Pancreas (tissue), 10 donors: Measurements from ENCODE around the gene USP34. TPM values are rescaled to one million over a fixed set of nuclear protein-coding genes. Genes with fewer than 3 reads are reported as not detected.

Source experiments
- ATAC-seq, 4 donors: fragments of 200-7000 bp; cut with Tn5 transposase; one replicate each; pipeline versions ENCODE4 v1.8.0 to v1.9.1; 2020; ENCODE audit warnings: mild to moderate bottlenecking in 4 of 4, moderate library complexity in 4 of 4
- DNase-seq, 6 donors: peaks; one replicate each; pipeline ENCODE4 v3.0.0-alpha.2; 2020
- FAIRE-seq: peaks from 2 replicates; lab custom pipeline; 2012; peaks lifted over from hg19 to GRCh38; lab: Jason Lieb, UNC
- H3K27ac ChIP-seq, 4 donors: fragments of 200-600 bp; sonication (generic); 1 replicate in 3 of 4; 2 replicates in 1 of 4; pipeline versions ENCODE4 v1.5.0 to v1.8.0; 2020
- H3K27me3 ChIP-seq, 4 donors: fragments of 200-600 bp; one replicate each; pipeline ENCODE4 v1.8.0; 2021
- H3K36me3 ChIP-seq, 3 donors: fragments of 200-600 bp; sonication (generic) in 1 of 3; one replicate each; pipeline versions ENCODE4 v1.5.0 to v1.8.0; 2020 to 2021
- H3K4me1 ChIP-seq, 3 donors: fragments of 200-600 bp; one replicate each; pipeline ENCODE4 v1.8.0; 2021
- H3K4me3 ChIP-seq, 4 donors: fragments of 200-600 bp; sonication (generic) in 2 of 4; one replicate each; pipeline versions ENCODE4 v1.5.0 to v1.8.0; 2020 to 2021
- H3K9me3 ChIP-seq, 4 donors: fragments of 200-600 bp; one replicate each; pipeline ENCODE4 v1.8.0; 2021
- WGBS, 2 donors: extraction: QIAGEN DNeasy Blood & Tissue Kit; methylation state at CpG; one replicate each; pipeline ENCODE4 v1.1.7; 2013; 5-methylcytosine and 5-hydroxymethylcytosine counted together
- intact Hi-C, 3 donors: fragments of 100-400 bp; cut with DNase I; formaldehyde crosslinking; loops; one replicate each; pipeline versions ENCODE4 v1.11.1 to v1.14.2; 2022
- polyA plus RNA-seq, 2 donors: library from polyadenylated mRNA; stranded (reverse); fragments of 200-250 nt; gene quantifications; one replicate each; pipeline ENCODE4 v1.2.3, GENCODE V29; 2013
- total RNA-seq, 6 donors: library from RNA; stranded (reverse); fragmentation: NEBNext Ultra II Directional in 4 of 6; extraction: Animal tissue kit (Norgen Biotek cat#: 25700) in 4 of 6; gene quantifications; one replicate each; pipeline versions ENCODE4 v1.2.1 to v1.2.4, GENCODE V29; 2021 to 2023
- TF ChIP-seq, protein P1 (sequence below), 4 donors: fragments of 200-600 bp; sonication (generic) in 3 of 4; IDR thresholded peaks; one replicate each; pipeline versions ENCODE4 v1.5.0 to v1.8.0; 2021; ENCODE audit warnings: antibody characterized with exemption in 4 of 4
- donor health status: healthy with polysubstance abuse.
- donor health status: DM: no; HTN: no; CAD: no; lungs with moderate emphysema.
- donor health status: DM: no; HTN: no; CAD: no.
- donor health status: control.
- donor health status: control.
- donor health status: Bipolar disorder and iron deficiency.
- donor health status: DM: yes; HTN: yes; CAD: no.
- donor health status: DM: no; HTN: no; CAD: no.
- donor health status: DM: no; HTN: no; CAD: no.
- donor health status: DM: yes; HTN: yes; CAD: no.

The USP34 gene
- total and polyA plus RNA-seq, 8 donors = 30.0 to 58.9 (median 45.1) TPM

DNA sequence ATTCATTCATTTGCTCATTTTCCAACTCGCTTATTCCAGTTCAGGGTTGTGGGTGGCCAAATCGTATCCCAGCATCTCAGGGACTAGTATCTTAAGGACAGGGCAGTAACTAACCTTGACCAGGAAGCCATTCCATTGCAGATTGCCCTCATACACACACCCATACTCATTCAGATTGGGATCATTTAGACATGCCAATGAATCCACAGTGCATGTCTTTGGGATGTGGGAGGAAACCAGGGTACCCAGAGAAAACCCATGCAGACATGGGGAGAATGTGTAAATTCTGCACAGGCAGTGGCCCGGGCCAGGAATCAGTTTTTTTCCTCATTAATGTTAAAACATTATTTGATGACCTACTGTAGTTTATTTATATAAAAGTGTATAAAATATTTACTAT, 150.7 kb downstream of the USP34 start:
- no peak for FAIRE-seq
- Histone ChIP-seq H3K27ac (no peak overlapping the region), H3K36me3 (peaks cover 0 to 7% (median 2%) of the 10 kb centered on the region in 3 donors), H3K4me1 (no peaks in the 10 kb centered on the region), H3K27me3 (no peaks in the 10 kb centered on the region), H3K4me3 (no peak overlapping the region), H3K9me3 (no peaks in the 10 kb centered on the region)
- TF ChIP-seq, protein P1, sequence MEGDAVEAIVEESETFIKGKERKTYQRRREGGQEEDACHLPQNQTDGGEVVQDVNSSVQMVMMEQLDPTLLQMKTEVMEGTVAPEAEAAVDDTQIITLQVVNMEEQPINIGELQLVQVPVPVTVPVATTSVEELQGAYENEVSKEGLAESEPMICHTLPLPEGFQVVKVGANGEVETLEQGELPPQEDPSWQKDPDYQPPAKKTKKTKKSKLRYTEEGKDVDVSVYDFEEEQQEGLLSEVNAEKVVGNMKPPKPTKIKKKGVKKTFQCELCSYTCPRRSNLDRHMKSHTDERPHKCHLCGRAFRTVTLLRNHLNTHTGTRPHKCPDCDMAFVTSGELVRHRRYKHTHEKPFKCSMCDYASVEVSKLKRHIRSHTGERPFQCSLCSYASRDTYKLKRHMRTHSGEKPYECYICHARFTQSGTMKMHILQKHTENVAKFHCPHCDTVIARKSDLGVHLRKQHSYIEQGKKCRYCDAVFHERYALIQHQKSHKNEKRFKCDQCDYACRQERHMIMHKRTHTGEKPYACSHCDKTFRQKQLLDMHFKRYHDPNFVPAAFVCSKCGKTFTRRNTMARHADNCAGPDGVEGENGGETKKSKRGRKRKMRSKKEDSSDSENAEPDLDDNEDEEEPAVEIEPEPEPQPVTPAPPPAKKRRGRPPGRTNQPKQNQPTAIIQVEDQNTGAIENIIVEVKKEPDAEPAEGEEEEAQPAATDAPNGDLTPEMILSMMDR (IDR thresholded peaks at IDR 0.05) = no peak
- intact Hi-C loops = no loop called here
- WGBS, 2 donors = 95 to 96% methylated on average over 3 of the region's 3 CpGs
- DNase-seq = no peak
- no peak for ATAC-seq

DNA sequence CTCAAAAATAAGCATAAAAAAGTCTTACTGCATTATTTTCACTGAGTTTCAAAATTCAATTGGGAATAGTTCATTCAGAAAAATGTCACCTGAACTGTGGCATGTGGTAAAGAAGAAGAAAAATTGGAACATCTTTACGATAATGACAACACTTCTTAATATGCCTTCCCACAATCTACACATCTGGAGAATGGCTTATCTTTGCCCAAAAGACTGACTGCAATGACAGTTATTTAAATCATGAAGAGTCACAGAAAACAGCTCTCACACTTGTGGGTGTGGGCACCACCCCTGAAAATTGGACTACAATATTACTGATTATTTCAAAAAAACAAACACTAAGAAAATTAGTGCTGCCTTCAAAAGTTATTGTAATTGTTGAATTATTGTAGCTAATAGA, 152.3 kb downstream of the USP34 start:
- intact Hi-C loops = no loop called here
- Histone ChIP-seq H3K27me3 (no peaks in the 10 kb centered on the region), H3K36me3 (peaks cover 0 to 14% (median 2%) of the 10 kb centered on the region in 3 donors), H3K4me1 (no peaks in the 10 kb centered on the region), H3K9me3 (no peaks in the 10 kb centered on the region), H3K27ac (no peak overlapping the region), H3K4me3 (no peak overlapping the region)
- DNase-seq = no peak
- 94% methylated on average over 1 of the region's 1 CpG for WGBS, 2 donors
- no peak for ATAC-seq
- TF ChIP-seq, protein P1 (IDR thresholded peaks at IDR 0.05) = no peak
- FAIRE-seq = no peak

DNA sequence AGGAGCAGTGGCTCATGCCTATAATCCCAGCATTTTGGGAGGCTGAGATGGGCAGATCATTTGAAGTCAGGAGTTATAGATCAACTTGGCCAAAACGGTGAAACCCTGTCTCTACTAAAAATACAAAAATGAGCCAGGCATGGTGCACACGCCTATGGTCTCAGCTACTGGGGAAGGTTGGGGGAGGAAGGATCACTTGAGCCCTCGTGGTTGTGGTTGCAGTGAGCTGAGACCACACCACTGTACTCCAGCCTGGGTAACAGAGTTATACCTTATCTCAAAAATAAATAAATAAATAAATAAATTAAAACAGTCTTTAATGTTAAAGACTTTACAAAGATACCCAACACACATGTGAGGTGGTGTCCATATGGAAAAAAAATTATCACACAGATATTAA, 174.9 kb downstream of the USP34 start:
- intact Hi-C loops = no loop called here

DNA sequence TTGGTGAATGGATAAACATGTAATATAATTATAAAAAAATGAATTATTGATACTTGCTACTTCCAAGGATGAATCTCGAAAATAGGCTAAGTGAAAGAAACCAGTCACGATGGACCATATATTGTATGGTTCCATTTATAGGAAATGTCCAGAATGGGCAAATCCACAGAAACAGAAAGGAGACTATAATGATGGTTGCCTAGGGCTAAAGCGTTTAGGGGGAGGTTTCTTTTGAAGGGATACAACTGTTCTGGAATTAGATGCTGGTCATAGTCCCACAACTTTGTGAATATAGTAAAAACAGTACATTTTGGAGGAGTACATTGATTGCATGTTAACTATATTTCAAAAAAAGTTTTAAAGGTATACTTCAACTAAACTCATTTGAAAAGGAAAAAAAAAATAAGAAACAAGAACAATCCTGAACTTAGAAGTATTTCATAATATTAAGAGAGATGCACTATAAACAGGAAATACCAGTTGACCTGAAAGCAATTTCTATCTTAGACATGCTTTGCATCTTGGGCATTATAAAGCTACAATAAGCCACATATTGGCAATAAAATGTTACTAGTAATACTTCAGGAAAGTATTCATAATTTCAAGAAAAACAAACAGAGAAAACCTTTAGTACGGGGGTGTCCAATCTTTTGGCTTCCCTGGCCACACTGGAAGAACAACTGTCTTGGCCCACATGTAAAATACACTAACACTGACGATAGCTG, 178.9 kb downstream of the USP34 start:
- WGBS, 2 donors = 72 to 82% methylated on average over 5 of the region's 5 CpGs
- no peak overlapping the region for H3K27ac ChIP-seq
- no peaks in the 10 kb centered on the region for H3K9me3 ChIP-seq
- intact Hi-C loops = no loop called here
- no peak for FAIRE-seq
- H3K4me3 ChIP-seq = no peak overlapping the region
- no peak for ATAC-seq
- H3K27me3 ChIP-seq = no peaks in the 10 kb centered on the region
- TF ChIP-seq, protein P1 (IDR thresholded peaks at IDR 0.05) = no peak
- DNase-seq = no peak
- H3K36me3 ChIP-seq = peaks cover 0 to 15% (median 5%) of the 10 kb centered on the region in 3 donors
- H3K4me1 ChIP-seq = no peaks in the 10 kb centered on the region

More for the DNA sequence above, 174.9 kb downstream of the USP34 start:
- ATAC-seq = no peak
- Histone ChIP-seq H3K4me1 (no peaks in the 10 kb centered on the region), H3K36me3 (peaks cover 0 to 15% (median 5%) of the 10 kb centered on the region in 3 donors), H3K9me3 (no peaks in the 10 kb centered on the region), H3K27ac (no peak overlapping the region), H3K4me3 (no peak overlapping the region), H3K27me3 (no peaks in the 10 kb centered on the region)
- TF ChIP-seq, protein P1 (IDR thresholded peaks at IDR 0.05) = no peak
- WGBS, 2 donors = 92 to 94% methylated on average over 3 of the region's 3 CpGs
- DNase-seq = no peak
- no peak for FAIRE-seq
